Muscle layer of colon (tissue), 2 donors: Measurements from ENCODE around the gene WHRN.

Experiments
- H3K27ac ChIP-seq: one replicate; pipeline ENCODE4 v1.7.0; 2013; ENCODE audit warnings: low read depth, mild to moderate bottlenecking, low read length, moderate library complexity
- H3K27me3 ChIP-seq, 2 donors: one replicate each; pipeline ENCODE4 v1.7.0; 2013; ENCODE audit warnings: low read length in 2 of 2, mild to moderate bottlenecking in 2 of 2; ENCODE audit not compliant: insufficient read depth in 2 of 2, control insufficient read depth in 1 of 2
- H3K36me3 ChIP-seq: one replicate; pipeline ENCODE4 v1.7.0; 2013; ENCODE audit warnings: mild to moderate bottlenecking, low read length; ENCODE audit not compliant: insufficient read depth
- H3K4me1 ChIP-seq: one replicate; pipeline ENCODE4 v1.7.0; 2013; ENCODE audit warnings: mild to moderate bottlenecking, low read length; ENCODE audit not compliant: insufficient read depth
- H3K4me3 ChIP-seq, 2 donors: one replicate each; pipeline ENCODE4 v1.7.0; 2013; ENCODE audit warnings: low read length in 2 of 2, low read depth in 1 of 2, mild to moderate bottlenecking in 1 of 2, moderate library complexity in 1 of 2
- H3K9ac ChIP-seq: one replicate; pipeline ENCODE4 v1.7.0; 2013; ENCODE audit warnings: low read length
- H3K9me3 ChIP-seq: one replicate; pipeline ENCODE4 v1.7.0; 2013; ENCODE audit warnings: mild to moderate bottlenecking, low read length
- donor health status: abdominal sarcoma.
- donor health status: Adenocarcinoma of cecum.

The WHRN gene

DNA sequence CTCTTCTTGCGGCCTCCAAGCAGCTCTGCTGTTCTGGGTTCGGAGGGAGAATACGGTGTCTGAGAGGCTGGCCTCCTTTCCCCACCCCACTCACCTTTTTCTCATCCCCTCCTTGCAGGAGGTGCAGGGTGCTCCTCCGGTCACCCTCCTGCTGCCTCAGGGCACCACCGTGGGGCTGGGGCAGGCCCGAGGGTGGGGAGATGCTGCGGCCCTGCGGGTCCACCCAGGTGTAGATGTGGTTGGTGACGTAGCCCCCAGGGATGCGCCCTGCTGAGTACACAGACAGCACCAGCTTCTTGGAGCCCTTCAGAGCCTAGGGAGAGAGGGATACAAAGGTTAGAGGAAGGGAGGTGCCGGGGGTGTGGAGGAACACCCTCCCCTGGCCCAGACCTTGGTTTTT lies 26.8 kb downstream of the WHRN start:
- H3K9me3 ChIP-seq, result no peaks in the 10 kb centered on the region
- H3K4me3 ChIP-seq, result no peak overlapping the region
- no peak overlapping the region for H3K9ac ChIP-seq
- no peaks in the 10 kb centered on the region for H3K27me3 ChIP-seq
- H3K27ac ChIP-seq, result no peak overlapping the region
- H3K36me3 ChIP-seq, result peaks cover 22% of the 10 kb centered on the region
- peaks cover 7% of the 10 kb centered on the region for H3K4me1 ChIP-seq

DNA sequence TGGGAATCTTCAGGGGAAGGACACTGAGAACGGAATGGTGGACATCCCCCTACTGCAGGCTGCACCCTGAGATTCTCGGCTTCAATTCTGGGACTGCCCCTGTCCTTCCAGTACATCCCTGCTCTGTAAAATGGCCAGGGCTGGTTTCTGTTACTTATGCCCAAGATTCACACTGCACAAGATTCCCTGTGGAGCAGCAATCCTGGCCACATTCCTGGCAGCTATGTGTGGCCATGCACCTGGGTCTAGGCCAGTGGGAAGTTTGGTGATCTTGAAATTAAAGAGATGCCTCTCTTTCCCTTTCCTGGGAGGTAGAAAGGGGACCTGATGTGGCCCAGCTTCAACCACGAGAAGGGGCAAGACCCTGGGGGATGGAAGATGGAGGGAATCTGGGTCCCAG lies 27.6 kb downstream of the WHRN start:
- no peak overlapping the region for H3K4me3 ChIP-seq
- H3K27me3 ChIP-seq, result no peaks in the 10 kb centered on the region
- H3K9me3 ChIP-seq, result no peaks in the 10 kb centered on the region
- peaks cover 22% of the 10 kb centered on the region for H3K36me3 ChIP-seq
- H3K4me1 ChIP-seq, result peaks cover 4% of the 10 kb centered on the region
- H3K9ac ChIP-seq, result no peak overlapping the region
- H3K27ac ChIP-seq, result no peak overlapping the region

DNA sequence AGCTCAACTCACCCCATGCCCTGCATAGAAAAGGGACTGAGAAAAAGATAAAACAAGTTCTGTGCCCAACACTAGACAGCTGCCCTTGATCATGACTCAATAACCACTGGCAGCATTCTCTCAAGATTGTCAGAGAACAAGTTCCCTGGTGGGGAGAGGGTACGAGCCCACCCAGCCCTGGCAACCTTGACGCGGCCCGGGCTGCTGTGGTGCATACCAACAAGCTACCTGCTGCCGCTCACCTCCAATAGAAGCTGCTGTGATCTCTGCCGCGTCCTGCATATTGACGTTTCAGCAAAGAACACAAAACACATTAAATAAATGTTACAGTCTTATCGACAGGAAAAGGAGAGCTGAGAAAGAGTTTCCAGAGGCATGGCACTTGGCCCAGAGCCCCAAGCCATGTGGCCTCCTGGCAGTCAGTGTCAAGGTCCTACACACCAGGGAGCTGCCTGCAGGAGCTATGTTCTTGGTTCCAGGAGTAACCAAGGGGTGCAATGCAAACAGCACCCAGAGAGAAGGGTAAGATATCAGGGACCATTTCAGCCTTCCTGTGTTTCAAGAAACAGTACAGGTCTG lies 28.3 kb downstream of the WHRN start:
- Histone ChIP-seq H3K4me3 (no peak overlapping the region), H3K4me1 (no peaks in the 10 kb centered on the region), H3K9ac (no peak overlapping the region), H3K27ac (no peak overlapping the region), H3K36me3 (peaks cover 22% of the 10 kb centered on the region), H3K9me3 (no peaks in the 10 kb centered on the region), H3K27me3 (no peaks in the 10 kb centered on the region)

DNA sequence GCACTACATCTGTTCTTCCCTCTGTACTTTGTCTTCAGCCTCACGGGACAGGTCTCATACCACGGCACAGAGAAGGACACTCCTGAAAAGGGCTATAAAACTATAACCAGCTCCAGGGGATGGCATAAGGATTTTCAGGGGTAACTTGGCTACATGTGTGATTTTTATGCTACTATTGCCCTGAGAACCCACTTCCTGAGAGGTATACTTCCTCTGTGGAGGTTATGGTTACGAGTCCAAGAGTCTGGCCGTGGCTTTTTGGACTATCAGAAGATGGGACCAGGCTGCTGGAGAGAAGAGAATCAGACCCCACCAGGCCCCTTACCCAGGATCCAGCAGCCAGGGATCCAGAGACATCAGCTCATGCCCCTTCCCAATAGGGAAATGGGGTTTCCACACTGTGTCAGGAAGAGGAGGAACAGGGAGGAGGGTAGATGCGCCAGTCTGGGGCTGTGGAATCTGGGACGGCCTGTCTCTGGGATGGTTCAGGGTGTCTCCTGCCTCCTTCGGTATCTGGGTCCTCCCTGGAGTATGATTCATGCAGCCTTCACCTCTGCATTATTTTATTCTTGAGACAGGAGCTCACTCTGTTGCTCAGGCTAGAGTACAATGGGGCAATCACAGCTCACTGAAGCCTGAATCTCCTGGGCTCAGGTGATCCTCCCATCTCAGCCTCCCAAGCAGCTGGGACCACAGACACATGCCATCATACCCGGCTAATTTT lies 29.7 kb downstream of the WHRN start:
- no peaks in the 10 kb centered on the region for H3K27me3 ChIP-seq
- H3K27ac ChIP-seq, result no peak overlapping the region
- no peak overlapping the region for H3K4me3 ChIP-seq

DNA sequence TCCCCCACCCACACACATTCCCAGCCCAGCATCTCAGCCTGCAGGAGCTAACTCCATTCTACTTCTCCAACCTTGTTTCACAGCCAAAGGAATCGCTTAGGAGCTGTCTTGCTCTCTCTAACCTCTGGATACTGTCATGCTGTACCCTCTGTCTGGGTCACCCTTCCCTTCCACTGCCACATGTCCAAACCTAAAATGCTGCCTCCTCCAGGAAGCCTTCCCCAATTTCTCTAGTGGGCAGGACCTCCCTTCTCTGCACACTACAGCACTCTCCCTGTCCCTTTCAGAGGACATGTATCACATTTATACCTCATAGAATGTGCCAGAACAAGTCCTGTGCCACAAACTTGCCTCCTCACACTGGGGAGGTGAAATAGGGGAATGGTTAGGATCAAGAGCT lies 30.8 kb downstream of the WHRN start:
- Histone ChIP-seq H3K27me3 (no peaks in the 10 kb centered on the region), H3K4me3 (no peak overlapping the region), H3K4me1 (no peaks in the 10 kb centered on the region), H3K9ac (no peak overlapping the region), H3K27ac (no peak overlapping the region), H3K36me3 (peaks cover 22% of the 10 kb centered on the region), H3K9me3 (no peaks in the 10 kb centered on the region)

More for the DNA sequence above, 29.7 kb downstream of the WHRN start:
- no peaks in the 10 kb centered on the region for H3K9me3 ChIP-seq
- no peak overlapping the region for H3K9ac ChIP-seq
- H3K36me3 ChIP-seq, result peaks cover 22% of the 10 kb centered on the region
- H3K4me1 ChIP-seq, result no peaks in the 10 kb centered on the region

DNA sequence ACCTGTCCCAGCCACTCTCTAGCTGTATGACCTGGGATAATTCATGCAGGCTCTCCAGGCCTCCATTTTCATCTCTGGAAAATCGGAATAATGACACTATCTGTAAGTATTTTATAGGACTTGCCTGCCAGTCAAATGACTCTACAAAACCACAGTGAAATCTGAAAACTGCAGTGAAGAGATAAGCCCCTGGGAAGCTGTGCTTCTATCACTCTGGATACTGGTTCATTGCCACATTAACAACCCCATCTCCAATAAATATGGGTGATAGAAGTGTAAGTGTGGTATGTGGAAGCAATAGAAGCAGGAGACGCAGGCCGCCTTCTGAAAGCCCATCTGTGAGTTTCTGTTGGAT lies 31.8 kb downstream of the WHRN start:
- no peak overlapping the region for H3K27ac ChIP-seq
- no peak overlapping the region for H3K4me3 ChIP-seq
- H3K4me1 ChIP-seq, result no peaks in the 10 kb centered on the region
- H3K9me3 ChIP-seq, result no peaks in the 10 kb centered on the region
- H3K9ac ChIP-seq, result no peak overlapping the region
- no peaks in the 10 kb centered on the region for H3K27me3 ChIP-seq
- H3K36me3 ChIP-seq, result peaks cover 21% of the 10 kb centered on the region

DNA sequence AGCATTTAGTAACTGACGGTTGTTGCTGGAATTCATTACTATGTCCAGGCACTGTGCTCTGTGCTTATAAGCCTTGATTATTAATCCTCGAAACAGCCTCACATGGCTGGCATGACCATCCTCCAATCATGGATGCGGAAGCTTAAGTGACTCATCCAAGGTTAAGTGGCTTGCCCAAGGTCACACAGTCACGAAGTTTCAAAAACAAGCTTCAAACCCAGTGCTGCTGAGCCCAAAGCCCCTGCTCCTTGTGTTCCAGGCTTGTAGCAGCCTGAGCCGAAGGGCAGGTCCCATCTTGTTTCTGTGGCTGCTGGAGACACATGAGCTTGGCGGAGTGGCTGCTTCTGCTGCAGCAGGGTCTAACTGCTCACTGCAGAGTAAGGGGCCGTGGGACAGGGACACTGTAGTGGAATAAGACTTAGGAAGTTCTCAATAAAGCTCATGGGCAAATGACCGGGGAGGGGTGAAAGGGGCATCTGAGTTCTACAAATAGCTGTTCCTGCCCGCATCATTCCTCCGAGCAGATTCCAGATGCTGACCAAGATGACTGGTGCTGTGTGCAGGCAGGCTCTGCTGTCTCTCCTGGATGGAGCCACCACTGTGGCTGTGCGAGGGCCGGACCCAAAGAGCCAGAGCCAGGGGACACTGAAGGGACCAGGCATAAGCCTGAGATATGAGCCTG lies 32.4 kb downstream of the WHRN start:
- no peak overlapping the region for H3K4me3 ChIP-seq
- no peak overlapping the region for H3K27ac ChIP-seq
- no peak overlapping the region for H3K9ac ChIP-seq
- H3K4me1 ChIP-seq, result no peaks in the 10 kb centered on the region
- H3K9me3 ChIP-seq, result no peaks in the 10 kb centered on the region
- H3K27me3 ChIP-seq, result no peaks in the 10 kb centered on the region
- peaks cover 16% of the 10 kb centered on the region for H3K36me3 ChIP-seq

DNA sequence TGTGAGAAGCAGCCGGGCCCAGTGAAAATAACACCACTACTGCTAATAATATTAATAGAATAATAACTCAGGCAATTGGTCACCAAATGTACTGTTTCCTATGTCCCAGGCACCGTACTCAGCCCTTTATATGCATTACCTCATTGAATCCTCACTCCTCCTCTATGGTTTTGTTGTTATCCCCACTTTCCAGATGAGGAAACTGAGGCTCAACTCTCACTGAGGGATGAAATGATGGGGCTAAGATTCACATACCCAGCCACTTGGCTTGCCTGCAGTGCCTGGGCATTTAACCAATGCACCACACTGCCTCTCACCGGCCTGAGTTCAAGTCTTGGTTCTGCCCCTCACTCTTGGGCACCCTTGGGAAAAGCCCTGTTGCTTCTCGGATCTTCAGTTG lies 34.1 kb downstream of the WHRN start:
- no peaks in the 10 kb centered on the region for H3K9me3 ChIP-seq
- H3K4me3 ChIP-seq, result no peak overlapping the region
- H3K9ac ChIP-seq, result no peak overlapping the region
- no peaks in the 10 kb centered on the region for H3K4me1 ChIP-seq
- peaks cover under 1% of the 10 kb centered on the region for H3K36me3 ChIP-seq
- H3K27me3 ChIP-seq, result no peaks in the 10 kb centered on the region
- no peak overlapping the region for H3K27ac ChIP-seq

DNA sequence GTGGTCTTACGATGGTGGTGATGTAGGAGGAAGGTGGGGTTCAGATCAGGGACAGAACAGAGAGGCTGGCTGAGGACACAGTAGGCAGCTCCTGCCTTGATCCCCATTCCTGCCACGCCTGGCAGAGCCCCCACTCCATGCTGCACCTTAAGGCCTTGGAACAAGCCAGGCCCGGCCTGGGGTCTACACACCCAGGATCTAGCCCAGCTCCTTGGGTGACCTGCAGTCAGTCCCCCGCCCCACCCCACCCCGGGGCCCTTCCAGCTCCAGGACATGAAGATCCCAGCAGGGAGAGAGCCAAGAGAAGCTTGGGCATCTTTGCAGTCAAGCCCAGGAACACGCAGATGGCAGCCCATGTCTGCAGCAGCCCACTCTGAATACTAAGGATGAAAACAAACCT lies 34.7 kb downstream of the WHRN start:
- Histone ChIP-seq H3K4me3 (no peak overlapping the region), H3K9ac (no peak overlapping the region), H3K36me3 (no peaks in the 10 kb centered on the region), H3K27ac (no peak overlapping the region), H3K27me3 (no peaks in the 10 kb centered on the region), H3K9me3 (no peaks in the 10 kb centered on the region), H3K4me1 (no peaks in the 10 kb centered on the region)

DNA sequence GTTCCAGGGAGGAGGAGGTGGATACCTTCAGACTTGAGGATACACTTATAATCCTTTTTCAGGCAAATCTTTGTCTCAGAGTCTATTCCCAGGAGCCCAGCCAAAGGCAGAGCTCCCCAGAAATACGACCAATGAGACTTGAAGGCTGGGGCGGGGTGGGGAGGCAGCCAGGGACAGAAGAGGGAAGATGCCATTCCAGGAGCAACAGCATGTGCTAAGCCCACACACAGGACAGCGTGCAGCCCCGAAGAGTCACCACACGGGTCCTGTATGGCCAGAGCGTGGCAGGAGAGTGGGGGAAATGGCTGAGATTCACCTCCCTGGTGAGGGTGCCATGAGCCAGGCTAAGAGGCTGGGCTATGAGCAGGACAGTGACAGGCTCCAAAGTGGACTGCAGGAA lies 35.2 kb downstream of the WHRN start:
- Histone ChIP-seq H3K4me1 (no peaks in the 10 kb centered on the region), H3K27me3 (no peaks in the 10 kb centered on the region), H3K9ac (no peak overlapping the region), H3K27ac (no peak overlapping the region), H3K9me3 (no peaks in the 10 kb centered on the region), H3K4me3 (no peak overlapping the region), H3K36me3 (no peaks in the 10 kb centered on the region)

DNA sequence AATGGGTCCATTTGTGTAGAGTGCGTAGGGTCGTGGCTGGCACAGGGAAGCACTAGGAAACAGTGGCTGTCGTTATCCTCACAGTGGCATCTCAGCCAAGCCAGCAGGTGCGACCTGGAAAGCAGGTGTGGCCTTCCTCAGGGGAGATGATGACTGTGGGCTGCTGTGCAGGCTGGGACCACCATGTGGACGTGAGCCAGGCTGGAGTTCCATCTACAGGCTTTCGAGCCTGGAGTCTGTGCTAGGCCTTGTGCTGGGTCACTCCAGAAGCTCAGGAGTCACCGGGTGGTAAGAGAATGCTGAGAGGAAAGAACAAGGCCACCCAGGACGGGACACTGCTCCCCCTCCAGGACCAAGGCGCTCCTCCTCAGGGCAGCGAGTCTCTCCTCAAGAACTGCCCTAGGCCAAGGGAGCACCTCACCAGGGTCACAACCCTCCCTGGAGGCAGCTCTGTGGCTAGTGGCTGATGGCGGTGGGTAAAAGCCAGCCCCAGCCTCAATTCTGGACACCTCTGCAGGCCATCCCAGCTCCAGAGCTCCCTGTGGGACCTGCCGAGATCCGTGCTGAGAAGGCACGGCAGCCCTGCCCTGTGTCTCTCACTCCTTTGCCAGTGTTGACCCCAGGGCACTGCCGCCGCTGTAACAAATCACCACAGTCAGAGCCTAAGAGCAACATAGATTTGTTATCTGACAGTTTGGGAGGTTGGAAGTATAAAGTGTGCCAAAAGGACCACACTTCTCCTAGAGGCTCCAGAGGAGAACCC lies 36.0 kb downstream of the WHRN start:
- no peaks in the 10 kb centered on the region for H3K27me3 ChIP-seq
- no peaks in the 10 kb centered on the region for H3K36me3 ChIP-seq
- H3K9ac ChIP-seq, result no peak overlapping the region
- H3K9me3 ChIP-seq, result no peaks in the 10 kb centered on the region
- no peak overlapping the region for H3K27ac ChIP-seq
- H3K4me3 ChIP-seq, result no peak overlapping the region
- no peaks in the 10 kb centered on the region for H3K4me1 ChIP-seq
